Measurements from ENCODE around the gene NOL3. TPM values are rescaled to one million over a fixed set of nuclear protein-coding genes. Genes with fewer than 3 reads are reported as not detected.

The NOL3 gene
- total and polyA plus RNA-seq, 2 of the 13 experiments (the other 11 are each of a cell fraction or from before 2014, with no cell fraction given) = 5.7 to 20.5 TPM

DNA sequence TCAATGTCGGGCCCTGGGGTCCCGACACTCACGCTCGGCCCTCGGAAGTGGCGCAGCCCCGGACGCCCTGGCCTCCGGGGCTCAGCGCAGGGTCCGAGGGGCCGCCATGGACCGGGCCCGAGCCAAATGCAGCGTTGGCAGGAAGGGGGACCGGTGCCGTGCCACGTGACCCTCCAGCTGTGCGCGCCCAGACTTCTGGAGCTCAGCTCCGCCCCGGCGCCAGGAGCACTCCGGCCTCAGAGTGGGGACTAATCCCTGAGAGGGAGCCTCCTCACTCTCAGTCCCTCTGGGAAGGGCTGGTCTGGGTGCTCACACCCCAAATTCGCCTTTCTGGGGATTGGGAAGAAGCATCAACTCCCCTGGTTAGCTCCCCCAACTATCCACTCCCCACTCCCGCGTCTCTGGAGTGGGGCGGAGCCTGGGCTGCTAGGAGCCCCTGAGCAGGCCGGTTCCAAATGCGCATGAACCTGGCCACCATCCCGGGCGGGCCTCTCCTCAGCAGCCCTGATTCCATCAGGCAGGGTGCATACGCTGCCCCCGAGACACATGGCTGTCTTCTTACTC is 19.4 kb upstream of the NOL3 start, which contains the start of gene B3GNT9 (continued):
- TF ChIP-seq ZFP36L2 (CRISPR knock-in tag; IDR thresholded peaks at IDR 0.05) (no peak), PCBP1 (IDR thresholded peaks at IDR 0.05; ENCODE audit: borderline replicate concordance, low read depth, low read length) (no peak), ZNF772 (CRISPR knock-in tag; IDR thresholded peaks at IDR 0.05) (peak; percentile 55; the same call in 1 of the 2 replicates), FOXC1 (CRISPR knock-in tag; IDR thresholded peaks at IDR 0.05; ENCODE audit: borderline replicate concordance) (no peak), ZBTB20 (CRISPR knock-in tag; IDR thresholded peaks at IDR 0.05; ENCODE audit: borderline replicate concordance, low read depth) (no peak), HCFC1 (IDR thresholded peaks at IDR 0.05; ENCODE audit: low read depth, low read length) (no peak), DPF2 (CRISPR knock-in tag; IDR thresholded peaks at IDR 0.05; ENCODE audit: borderline replicate concordance, low read depth) (no peak), ZNF251 (CRISPR knock-in tag; IDR thresholded peaks at IDR 0.05) (no peak), ZBTB7B (CRISPR knock-in tag; IDR thresholded peaks at IDR 0.05) (peak; percentile 38; the same call in 1 of the 2 replicates), ETV6 (CRISPR knock-in tag; conservative IDR thresholded peaks at IDR 0.05) (no peak), SP140L (CRISPR knock-in tag; IDR thresholded peaks at IDR 0.05; ENCODE audit: borderline replicate concordance) (no peak), ZNF460 (CRISPR knock-in tag; IDR thresholded peaks at IDR 0.05; ENCODE audit: borderline replicate concordance) (no peak), ZNF724P (CRISPR knock-in tag; IDR thresholded peaks at IDR 0.05; ENCODE audit: borderline replicate concordance) (no peak), NRL (CRISPR knock-in tag; IDR thresholded peaks at IDR 0.05; ENCODE audit: borderline replicate concordance) (no peak), SETDB1 (CRISPR knock-in tag; IDR thresholded peaks at IDR 0.05; ENCODE audit: borderline replicate concordance) (0 out of 2 replicates have a peak, but pooled peaks have one; percentile 55), ZEB1 (IDR thresholded peaks at IDR 0.05; ENCODE audit: insufficient replicate concordance, low read depth) (no peak), ZKSCAN8 (CRISPR knock-in tag; IDR thresholded peaks at IDR 0.05; ENCODE audit: borderline replicate concordance) (peak; percentile 37; the same call in 1 of the 2 replicates), HMG20B (CRISPR knock-in tag; conservative IDR thresholded peaks at IDR 0.05) (0 out of 2 replicates have a peak, but pooled peaks have one; percentile 34)
- TF ChIP-seq, protein P1, sequence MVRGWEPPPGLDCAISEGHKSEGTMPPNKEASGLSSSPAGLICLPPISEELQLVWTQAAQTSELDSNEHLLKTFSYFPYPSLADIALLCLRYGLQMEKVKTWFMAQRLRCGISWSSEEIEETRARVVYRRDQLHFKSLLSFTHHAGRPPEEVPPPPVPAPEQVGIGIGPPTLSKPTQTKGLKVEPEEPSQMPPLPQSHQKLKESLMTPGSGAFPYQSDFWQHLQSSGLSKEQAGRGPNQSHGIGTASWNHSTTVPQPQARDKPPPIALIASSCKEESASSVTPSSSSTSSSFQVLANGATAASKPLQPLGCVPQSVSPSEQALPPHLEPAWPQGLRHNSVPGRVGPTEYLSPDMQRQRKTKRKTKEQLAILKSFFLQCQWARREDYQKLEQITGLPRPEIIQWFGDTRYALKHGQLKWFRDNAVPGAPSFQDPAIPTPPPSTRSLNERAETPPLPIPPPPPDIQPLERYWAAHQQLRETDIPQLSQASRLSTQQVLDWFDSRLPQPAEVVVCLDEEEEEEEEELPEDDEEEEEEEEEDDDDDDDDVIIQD (CRISPR knock-in tag; IDR thresholded peaks at IDR 0.05; ENCODE audit: low read depth) = peak; percentile 79; the same call in 1 of the 2 replicates
- TF ChIP-seq, protein P2, sequence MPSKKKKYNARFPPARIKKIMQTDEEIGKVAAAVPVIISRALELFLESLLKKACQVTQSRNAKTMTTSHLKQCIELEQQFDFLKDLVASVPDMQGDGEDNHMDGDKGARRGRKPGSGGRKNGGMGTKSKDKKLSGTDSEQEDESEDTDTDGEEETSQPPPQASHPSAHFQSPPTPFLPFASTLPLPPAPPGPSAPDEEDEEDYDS (CRISPR knock-in tag; IDR thresholded peaks at IDR 0.05) = no peak
- TF ChIP-seq, protein P3, sequence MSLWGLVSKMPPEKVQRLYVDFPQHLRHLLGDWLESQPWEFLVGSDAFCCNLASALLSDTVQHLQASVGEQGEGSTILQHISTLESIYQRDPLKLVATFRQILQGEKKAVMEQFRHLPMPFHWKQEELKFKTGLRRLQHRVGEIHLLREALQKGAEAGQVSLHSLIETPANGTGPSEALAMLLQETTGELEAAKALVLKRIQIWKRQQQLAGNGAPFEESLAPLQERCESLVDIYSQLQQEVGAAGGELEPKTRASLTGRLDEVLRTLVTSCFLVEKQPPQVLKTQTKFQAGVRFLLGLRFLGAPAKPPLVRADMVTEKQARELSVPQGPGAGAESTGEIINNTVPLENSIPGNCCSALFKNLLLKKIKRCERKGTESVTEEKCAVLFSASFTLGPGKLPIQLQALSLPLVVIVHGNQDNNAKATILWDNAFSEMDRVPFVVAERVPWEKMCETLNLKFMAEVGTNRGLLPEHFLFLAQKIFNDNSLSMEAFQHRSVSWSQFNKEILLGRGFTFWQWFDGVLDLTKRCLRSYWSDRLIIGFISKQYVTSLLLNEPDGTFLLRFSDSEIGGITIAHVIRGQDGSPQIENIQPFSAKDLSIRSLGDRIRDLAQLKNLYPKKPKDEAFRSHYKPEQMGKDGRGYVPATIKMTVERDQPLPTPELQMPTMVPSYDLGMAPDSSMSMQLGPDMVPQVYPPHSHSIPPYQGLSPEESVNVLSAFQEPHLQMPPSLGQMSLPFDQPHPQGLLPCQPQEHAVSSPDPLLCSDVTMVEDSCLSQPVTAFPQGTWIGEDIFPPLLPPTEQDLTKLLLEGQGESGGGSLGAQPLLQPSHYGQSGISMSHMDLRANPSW (CRISPR knock-in tag; IDR thresholded peaks at IDR 0.05; ENCODE audit: borderline replicate concordance) = 0 out of 2 replicates have a peak, but pooled peaks have one; percentile 57
- TF ChIP-seq, protein P4, sequence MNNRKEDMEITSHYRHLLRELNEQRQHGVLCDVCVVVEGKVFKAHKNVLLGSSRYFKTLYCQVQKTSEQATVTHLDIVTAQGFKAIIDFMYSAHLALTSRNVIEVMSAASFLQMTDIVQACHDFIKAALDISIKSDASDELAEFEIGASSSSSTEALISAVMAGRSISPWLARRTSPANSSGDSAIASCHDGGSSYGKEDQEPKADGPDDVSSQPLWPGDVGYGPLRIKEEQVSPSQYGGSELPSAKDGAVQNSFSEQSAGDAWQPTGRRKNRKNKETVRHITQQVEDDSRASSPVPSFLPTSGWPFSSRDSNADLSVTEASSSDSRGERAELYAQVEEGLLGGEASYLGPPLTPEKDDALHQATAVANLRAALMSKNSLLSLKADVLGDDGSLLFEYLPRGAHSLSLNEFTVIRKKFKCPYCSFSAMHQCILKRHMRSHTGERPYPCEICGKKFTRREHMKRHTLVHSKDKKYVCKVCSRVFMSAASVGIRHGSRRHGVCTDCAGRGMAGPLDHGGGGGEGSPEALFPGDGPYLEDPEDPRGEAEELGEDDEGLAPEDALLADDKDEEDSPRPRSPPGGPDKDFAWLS (CRISPR knock-in tag; IDR thresholded peaks at IDR 0.05; ENCODE audit: borderline replicate concordance) = no peak
